Measurements from ENCODE around the gene ZNF584. TPM values are rescaled to one million over a fixed set of nuclear protein-coding genes. Genes with fewer than 3 reads are reported as not detected.

Gene ZNF584
- total RNA-seq, 1 donor from 2014 or later = 19.8 TPM

DNA sequence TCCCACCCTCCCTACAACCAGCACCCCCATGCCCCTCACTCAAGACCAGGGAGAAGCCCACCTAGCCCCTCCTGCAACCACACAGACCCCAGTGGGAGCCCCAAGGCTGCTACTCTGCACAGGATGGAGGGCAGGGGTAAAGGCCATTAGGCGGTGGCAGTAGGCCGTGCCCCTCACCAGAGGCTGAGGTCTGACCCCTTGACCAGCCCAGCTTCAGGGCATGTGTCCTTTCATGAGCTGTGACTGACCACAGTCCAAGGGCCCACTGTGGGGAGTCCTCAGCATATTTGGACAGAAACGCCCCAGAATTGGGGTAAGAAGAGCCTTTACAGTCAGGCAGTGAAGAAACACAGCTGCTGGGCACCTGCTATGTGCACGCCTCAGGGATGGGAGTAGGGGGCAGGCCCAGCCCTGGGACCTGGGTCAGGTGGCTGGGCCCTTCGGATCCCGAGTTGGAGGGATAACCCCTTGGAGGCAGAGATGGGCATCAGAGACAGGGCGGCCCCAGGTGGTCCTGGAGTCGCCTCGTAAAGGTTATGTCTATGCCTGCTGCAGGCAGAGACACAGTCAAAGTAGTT, 23.0 kb upstream of the ZNF584 start:
- no peak for DNase-seq (ENCODE audit: low spot score)

DNA sequence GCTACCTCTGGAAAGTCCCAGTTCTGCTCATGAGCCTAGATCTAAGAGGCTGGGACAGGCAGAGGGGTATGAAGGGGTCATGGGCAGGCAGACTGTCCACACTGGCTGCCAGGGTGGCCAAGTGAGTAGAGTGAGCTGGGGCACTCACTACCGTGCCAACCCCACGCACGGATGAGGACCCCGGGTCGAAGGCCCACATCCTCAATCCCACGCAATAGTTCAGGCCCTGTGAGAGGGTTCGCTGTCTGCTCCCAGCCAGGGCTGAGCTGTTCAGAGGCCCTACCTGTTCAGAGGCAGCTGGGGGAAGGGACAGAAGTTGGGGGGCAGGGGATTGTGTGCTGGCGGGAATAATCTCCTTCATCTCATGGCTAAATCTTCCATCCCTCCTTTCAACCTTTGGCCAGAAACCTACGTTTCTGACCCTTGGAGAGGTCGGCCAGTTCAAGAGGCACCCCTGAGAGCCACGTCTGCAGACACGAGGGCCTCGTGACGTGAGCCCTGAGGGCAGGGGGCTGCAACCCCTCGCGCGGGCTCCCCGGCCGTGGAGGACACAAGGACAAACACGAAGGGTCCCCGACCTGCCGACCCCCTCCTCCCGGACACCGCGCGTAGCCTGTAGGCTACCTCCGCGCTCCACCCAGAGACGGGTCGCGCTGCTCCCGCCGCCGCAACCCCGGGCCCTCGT, 22.4 kb upstream of the ZNF584 start:
- intact Hi-C loops (cut with DNase I) = no loop called here

More for the DNA sequence above, 23.0 kb upstream of the ZNF584 start:
- intact Hi-C loops (cut with DNase I) = no loop called here

DNA sequence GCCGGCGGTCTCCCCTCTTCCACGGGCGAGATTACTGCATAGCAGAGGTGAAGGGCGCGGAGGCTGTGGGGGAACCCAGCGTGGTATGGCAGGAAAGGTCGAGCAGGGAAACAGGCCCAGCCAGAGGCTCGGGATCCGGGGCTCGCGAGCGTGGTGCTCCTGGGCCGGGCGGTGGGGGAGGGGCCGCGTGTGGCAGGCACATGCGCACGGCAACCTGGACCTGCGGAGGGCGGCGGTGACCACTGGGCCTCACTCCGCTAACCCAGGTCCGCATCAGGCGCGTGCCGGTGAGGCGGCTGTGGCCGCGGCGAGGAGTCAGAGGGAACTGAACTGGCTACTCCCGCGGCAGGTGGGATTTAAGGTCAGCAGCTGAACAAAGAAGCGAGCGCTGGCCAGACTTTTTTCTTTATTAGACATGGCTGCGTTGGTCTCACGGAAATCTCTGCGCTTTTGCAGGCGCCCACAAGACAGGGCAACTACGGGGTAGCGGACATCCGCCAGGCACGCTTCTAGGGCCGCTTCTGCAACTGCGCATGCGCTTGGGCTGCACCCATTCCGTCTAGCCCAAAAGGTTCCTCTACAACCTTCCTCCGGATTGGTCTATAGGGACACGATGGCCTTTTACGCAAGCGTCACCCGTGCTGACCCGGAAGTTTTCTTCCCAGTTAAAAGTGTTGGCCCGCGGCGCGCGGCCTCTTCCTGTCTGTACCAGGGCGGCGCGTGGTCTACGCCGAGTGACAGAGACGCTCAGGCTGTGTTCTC, 21.7 kb upstream of the ZNF584 start, which contains the start of gene RPS5:
TSS of gene RPS5 (plus strand) at position 694 of the 762 bp plus-strand sequence. CDS start 869 bp downstream, outside the sequence.
- peak; percentile 97 for DNase-seq (ENCODE audit: low spot score)
- intact Hi-C loops (cut with DNase I) = no loop called here

More for the DNA sequence above, 22.4 kb upstream of the ZNF584 start:
- no peak for DNase-seq (ENCODE audit: low spot score)

DNA sequence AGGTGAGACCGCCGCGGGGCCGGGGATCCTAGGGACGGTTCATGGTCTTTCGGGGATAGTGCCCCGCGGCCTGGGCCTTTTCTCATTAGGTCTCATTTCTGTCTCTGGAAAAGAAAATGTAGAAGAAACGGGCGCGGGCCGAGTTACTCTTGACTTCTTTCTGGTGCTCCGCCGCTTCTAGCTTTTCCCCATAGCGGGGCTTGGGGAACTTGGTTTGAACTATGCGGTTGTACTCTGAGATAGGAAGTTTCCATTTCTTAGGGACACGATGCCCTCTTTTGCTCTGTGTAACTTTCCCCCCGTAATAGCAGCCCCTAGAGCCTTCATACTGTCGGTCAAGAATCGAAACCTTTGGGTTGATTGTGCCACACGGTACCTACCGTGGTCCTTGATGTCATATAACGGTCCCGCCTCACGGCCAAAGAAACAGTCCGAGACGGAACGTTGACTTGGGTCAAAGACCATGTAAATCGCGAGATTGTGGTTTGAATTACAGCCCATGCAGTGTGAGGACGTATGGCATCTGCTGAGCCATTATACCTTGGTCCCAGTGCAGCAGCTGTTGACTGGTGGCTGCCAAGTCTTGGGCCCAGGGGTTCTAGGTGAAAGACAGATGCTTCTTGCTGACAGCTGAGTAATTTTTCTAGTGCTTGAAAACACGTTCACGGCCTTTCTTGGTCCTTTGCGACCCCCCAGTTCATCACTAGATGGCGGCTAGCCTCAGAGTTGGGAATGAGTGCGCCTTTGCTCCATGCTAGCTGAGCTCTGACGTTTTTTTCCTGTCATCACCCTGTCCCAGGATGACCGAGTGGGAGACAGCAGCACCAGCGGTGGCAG, 20.9 kb upstream of the ZNF584 start:
- intact Hi-C loops (cut with DNase I) = no loop called here
- DNase-seq (ENCODE audit: low spot score) = no peak

DNA sequence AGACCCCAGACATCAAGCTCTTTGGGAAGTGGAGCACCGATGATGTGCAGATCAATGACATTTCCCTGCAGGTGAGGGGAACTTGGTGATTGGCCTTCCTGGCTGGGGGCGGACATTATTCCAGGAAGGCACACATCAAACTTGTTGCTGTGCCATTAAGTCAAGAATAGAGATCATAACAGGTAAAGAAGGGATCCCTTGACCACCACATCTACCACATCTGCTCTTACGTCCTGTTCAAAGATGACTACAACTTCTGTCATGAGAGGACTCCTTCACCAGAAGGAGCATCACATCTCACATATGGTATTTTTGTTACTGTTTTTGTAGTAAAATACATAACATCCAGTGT, 20.3 kb upstream of the ZNF584 start:
- DNase-seq (ENCODE audit: low spot score) = no peak
- intact Hi-C loops (cut with DNase I) = no loop called here

DNA sequence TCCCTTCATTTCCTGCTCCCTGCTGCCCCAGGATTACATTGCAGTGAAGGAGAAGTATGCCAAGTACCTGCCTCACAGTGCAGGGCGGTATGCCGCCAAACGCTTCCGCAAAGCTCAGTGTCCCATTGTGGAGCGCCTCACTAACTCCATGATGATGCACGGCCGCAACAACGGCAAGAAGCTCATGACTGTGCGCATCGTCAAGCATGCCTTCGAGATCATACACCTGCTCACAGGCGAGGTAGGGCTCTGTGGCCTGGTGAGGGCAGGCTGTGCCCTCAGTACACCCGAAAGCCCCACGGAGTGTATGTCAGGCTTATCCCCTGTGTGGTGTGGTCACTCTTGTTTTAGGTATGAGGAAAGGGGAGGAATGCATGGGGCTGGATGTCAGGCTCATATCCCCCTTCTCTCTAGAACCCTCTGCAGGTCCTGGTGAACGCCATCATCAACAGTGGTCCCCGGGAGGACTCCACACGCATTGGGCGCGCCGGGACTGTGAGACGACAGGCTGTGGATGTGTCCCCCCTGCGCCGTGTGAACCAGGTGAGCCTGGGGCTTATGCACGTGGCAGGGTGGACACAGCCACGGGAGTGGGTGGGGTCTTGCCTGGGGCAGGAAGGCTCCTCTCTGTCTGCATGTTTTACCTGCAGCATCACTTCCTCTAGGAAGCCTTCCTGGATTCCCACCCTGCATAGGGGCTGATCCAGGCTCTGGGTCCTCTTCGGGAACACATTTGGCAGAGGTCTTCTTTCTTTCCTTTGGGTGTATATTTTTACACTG, 15.3 kb upstream of the ZNF584 start:
- intact Hi-C loops (cut with DNase I) = no loop called here
- no peak for DNase-seq (ENCODE audit: low spot score)

DNA sequence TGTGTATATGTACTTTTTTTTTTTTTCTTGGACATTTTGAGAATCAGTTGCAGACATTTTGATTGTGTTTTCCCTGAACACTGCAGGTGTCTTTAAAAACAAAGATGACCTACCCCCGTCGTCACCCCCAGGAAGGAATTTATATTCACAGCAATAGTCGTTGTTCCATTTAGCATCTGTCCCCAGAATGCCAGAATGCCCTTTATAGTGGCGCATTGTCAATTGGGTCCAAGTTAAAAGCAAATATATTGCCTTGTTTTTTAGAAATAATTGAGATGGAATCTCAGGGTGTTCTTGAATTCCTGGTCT, 14.8 kb upstream of the ZNF584 start:
- no peak for DNase-seq (ENCODE audit: low spot score)
- intact Hi-C loops (cut with DNase I) = no loop called here

DNA sequence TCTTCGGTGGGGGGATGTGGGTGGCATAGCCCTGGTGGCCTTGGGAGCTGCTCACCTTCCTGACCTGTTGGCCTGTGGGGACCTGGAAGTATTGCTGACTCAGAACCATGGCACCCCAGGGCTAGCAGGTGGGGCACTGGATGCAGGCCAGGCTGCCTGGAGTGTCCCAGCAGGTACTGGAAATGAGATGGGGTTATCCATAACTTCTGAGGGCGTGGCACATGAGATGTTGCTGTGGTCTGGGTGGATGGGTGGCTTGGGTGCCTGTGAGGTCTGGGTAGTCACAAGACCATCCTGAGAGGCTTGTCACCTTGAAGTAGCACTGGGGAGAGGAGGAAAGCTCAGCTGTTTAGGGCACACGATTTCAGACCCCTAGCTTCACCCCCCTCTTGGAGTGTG, 13.6 kb upstream of the ZNF584 start:
- intact Hi-C loops (cut with DNase I) = no loop called here
- no peak for DNase-seq (ENCODE audit: low spot score)

DNA sequence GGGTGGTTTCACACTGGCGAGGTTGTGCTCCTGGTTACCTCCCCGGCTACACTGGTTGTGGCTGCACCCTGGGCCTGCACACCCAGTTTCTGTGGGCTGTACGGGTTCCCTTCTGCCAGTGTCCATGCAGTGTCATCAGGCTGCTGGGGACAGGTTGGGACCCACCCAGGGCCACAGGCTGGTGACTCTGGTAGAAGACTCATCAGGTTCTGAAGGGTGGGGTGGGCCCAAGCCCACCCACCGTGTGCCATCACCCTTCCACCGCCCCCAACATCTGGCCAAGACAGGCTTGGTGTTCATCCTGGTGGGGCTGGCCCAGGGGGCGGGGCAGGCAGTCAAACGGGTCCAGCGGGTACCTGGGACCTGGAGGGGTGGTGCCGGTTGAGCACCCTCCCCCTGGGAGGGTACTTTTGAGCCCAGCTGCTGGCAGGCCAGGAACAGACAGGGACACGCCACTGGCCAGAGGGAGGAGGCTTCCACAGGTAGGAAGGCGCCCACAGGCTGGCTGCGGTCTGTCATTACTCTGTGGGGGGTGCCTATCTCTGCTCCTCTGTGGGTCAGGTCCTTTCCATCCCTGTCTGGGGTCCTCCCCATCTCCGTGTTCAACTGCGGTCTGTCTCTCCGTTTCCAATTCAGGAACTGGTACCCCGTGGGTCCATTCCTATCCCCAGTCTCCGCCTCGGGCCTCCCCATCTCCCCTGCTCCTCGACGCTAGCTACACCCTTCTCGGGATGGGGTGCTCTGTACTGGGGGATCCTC, 13.1 kb upstream of the ZNF584 start, which contains the start of gene RNF225:
TSS of gene RNF225 (plus strand) at position 437 of the 759 bp plus-strand sequence. CDS start 434 bp downstream, outside the sequence.
- intact Hi-C loops (cut with DNase I) = no loop called here
- no peak for DNase-seq (ENCODE audit: low spot score)

DNA sequence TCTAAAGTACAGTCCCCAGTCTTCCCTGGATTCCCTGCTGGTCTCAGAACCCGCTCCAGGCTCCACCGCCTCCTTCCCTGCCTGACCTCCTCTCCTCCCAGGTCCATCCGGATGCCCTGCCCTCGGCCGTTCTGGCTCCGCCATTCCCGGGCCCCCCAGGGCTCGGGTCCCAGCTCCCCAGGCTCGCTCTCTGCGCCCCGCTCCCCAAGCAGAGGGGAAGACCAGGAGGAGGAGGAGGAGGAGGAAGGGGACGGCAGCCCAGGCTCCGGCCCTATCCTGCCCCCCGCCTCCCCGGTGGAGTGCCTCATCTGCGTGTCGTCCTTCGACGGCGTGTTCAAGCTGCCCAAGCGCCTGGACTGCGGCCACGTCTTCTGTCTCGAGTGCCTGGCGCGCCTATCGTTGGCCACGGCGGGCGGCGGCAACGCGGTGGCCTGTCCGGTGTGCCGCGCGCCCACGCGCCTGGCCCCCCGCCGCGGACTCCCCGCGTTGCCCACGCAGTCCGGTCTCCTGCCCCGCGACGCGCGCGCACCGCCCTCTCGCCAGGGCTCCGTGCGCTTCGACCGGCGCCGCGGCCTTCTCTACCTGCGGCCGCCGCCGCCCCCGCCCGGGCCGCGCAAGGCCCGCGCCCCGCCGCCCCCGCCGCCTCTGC, 12.3 kb upstream of the ZNF584 start:
- no peak for DNase-seq (ENCODE audit: low spot score)
- intact Hi-C loops (cut with DNase I) = no loop called here

DNA sequence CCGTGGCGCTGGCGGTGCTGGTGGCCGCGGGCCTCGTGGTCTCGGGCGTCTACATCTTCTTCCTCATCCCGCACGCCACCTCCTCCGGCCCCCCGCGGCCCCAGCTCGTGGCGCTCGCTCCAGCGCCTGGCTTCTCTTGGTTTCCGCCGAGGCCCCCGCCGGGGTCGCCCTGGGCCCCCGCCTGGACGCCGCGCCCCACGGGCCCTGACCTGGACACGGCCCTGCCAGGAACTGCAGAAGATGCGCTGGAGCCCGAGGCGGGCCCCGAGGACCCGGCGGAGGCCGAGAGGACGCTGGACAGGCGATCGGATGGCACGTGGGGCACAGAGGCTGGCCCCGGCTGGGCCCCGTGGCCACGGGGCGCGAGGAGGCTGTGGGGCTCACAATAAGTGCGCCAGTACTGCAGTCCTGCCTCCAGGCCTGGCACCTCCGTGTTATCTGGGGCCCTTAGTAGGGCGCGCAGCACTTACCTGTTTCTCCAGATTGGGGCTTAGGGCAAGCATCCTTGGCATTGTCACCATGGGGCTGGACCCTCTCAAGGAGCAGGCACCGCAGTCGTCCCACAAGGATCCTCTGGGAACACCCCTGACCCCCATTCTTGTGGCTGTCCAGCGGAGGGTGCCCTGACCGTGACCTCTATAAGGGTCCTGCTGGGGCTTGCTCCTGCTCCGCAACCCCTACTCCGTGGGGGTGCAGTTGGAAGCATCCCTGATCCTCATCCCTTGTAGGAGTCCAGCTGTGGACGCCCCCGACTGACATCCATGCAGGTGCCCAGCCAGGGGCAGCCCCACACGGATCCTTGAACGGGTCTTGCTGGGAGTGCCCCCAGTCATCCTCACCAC, 11.5 kb upstream of the ZNF584 start:
- no peak for DNase-seq (ENCODE audit: low spot score)
- intact Hi-C loops (cut with DNase I) = no loop called here

DNA sequence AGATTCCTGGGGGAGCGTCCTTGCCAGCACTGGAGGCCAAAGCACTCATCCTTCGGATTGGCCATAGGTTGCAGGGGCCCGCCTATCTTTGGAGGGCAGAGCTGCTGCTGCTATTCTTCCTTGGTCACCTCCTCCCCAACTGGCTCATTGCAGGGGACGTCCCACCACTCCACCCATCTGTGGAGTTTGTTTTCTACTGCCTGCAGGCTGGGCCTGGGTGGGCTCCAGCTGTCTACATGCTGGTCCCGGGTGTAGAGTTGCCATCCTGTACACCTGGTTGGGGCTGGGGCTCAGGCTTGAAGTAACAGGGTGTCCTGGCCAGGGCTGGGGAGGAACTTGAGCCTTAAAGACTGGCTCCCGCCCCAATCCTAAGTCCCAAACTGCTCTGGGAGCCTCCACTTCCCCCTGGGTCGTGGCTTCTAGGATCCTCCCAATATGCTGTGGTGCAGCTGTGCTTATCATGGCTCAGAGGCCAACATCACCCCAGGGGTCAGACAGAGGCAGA, 10.9 kb upstream of the ZNF584 start:
- no peak for DNase-seq (ENCODE audit: low spot score)
- intact Hi-C loops (cut with DNase I) = no loop called here

DNA sequence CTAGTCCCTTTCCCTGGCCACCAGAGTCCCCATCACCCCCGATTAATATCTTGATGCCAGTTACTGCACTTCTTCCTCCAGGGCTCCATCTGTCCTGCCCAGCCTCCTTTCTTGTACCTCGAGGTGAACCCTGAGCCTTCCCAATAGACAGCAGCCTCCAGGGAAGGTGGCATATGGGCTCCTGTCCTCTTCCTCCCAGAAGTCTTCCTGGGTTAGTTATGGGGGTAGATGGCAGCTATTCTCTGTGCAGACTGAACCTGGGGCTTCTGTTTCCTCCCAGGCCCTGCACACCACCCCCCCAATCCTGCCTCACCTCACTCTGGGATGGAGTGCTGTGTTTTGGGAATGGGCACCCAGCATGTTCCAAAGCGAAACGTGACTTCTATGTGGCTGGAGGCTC, 10.4 kb upstream of the ZNF584 start:
- intact Hi-C loops (cut with DNase I) = no loop called here
- DNase-seq (ENCODE audit: low spot score) = no peak

DNA sequence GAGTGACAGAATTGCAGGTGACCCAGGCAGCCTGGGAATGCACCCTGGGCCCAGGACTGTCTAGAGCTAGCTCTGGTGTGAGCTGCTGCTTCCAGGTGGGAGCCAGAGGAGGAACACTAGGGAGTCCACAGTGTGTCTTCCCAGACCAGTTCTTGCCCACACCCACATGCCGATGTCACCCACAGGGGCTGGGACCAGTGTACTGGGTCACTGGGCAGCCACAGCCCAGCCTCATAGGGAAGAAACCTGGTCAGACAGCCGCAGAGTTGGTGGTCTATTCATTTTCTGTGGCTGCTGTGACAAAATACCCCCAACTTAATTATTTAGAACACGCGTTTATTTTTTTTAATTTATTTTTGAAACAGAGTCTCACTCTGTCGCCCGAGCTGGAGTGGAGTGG, 9.9 kb upstream of the ZNF584 start:
- DNase-seq (ENCODE audit: low spot score) = no peak
- intact Hi-C loops (cut with DNase I) = no loop called here

DNA sequence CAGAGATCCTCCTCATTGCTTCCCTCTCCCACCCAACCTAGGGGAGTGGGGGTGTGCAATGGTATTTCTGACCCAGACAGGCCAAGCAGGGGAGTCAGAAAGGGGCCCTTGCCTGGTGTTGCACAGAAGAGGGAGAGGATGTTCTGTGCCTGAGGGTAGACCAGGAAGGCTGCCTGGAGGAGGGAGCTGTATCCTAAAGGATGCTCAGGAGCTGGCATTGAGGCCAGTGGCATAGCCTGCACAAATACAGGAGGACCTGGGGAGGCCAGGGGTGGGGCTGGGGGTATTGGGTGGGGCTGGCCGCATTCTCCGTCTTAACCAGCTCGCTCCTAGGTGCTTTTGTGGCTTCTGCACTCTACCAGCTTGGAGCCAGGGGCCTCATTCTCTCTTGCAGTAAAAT, 8.5 kb upstream of the ZNF584 start:
- intact Hi-C loops (cut with DNase I) = no loop called here
- DNase-seq (ENCODE audit: low spot score) = no peak

DNA sequence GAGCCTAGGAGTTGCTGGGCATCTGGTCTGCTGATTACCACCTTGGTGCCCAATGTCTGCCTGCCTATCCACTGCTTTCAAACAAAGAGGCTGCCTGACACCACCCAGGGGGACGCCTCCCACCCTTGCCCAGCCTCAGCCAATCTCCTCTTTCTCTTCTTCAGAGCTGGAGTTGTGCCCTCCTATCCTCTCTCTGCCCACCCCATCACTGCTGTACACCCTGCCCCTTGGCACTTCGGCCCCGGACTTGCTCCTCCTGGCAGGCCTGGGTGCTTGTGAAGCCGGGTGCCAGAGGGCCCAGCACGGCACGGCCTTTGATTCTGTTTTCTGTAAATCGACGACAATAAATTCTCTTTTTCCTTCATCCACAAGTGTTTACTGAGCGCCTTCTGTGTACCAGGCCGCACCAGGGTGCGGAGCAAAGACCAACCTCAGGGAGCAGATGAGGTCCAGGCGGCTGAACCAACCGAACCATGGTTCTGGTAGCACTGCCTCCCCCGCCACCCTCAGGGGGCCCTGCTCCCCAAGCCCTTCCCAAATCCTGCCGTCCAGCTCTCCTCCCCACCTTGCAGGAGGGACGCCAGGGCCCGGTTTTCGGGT, 8.0 kb upstream of the ZNF584 start:
- no peak for DNase-seq (ENCODE audit: low spot score)
- intact Hi-C loops (cut with DNase I) = no loop called here

Measured in cardiac septum (tissue), 1 donor.